Activated T-cell treated with anti-CD3 and anti-CD28 coated beads, Interleukin-2, amount 50 U/mL, for 1 hour (primary cell): ENCODE data around the gene DIAPH1.

ENCODE experiments used
- DNase-seq: peaks from one replicate; pipeline ENCODE4 v3.0.0-alpha.2; 2020

The DIAPH1 gene

DNA sequence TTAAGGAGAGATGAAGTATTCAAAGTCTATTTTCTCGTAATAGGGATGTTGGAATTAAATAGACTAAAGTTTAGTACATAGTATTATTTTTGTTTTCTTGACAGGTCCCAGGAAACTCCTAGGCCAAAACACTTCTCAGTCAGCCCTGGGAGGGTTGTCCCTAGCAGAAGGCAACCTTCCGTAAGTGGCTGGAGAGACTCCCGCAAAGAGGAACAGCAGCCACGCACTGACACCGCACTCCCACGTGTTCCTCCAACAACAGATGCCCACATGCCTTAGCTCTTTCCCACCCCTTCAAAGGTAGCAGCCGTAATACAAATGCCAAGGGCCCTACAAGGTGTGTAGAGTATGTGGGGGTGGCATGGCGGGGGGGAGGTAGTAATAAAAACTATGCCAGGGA is 101.5 kb downstream of the DIAPH1 start:
- no peak for DNase-seq

DNA sequence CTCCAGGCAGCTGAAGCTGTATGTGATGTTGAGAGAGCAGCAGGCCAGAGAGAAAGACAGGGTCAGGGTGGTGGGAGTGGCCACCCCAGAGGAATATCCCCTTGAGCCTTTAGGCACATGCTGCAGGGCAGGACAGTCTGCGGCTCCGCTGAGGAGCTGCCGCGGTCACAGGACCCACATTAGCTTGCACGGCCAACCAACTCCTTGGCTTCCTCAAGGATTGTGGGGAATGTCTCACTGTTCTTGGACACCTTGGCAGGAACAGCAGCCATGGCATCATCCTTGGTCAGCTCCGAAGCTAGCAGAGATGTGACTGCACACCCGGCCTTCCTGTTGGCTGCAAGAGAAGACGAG is 102.2 kb downstream of the DIAPH1 start:
- DNase-seq: no peak

DNA sequence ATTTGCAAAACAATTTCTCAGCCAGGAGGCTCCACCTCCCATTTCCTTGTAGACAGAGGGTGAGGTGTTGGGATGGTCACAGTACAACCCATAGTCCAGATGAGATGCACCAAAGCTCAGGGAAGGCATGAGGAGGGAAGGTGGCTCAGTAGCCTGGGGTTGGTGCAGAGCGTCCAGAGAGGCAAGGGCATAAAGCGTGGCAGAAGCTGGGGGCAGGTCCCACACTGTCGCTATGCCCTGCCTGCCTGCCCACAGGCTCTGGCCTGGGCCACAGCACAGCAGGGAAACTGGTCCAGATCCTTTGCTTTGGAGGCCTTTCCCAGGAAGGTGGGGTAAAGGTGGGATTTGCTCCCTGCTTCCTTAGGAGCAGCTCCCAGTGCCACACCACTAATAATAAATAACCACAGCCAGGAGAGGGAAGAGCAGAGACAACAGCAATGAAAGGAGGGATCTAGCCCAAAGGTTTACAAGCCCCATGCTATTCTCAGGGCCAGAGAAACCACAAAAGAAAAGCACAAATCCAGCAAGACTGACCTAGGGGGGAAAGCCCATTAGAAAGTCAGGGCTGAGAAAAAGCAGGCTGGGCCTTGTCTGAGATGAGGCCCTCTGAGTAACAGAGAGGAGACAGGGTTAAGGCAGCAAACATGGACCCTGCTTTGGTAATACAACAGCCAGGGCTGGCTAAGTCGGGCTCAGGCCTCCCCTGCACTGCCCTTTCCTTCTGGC is 102.7 kb downstream of the DIAPH1 start:
- DNase-seq: no peak

- no peak for DNase-seq
These were observed 103.7 kb downstream of the DIAPH1 start for GRCh38 chr5:141515141-141515540.

GRCh38 chr5:141514330-141515133 is 104.3 kb downstream of the DIAPH1 start:
- no peak for DNase-seq

- DNase-seq: peak; percentile 56
These were observed 105.0 kb downstream of the DIAPH1 start for GRCh38 chr5:141513627-141514329.

GRCh38 chr5:141512911-141513626 is 105.7 kb downstream of the DIAPH1 start:
- DNase-seq: peak; percentile 45

DNA sequence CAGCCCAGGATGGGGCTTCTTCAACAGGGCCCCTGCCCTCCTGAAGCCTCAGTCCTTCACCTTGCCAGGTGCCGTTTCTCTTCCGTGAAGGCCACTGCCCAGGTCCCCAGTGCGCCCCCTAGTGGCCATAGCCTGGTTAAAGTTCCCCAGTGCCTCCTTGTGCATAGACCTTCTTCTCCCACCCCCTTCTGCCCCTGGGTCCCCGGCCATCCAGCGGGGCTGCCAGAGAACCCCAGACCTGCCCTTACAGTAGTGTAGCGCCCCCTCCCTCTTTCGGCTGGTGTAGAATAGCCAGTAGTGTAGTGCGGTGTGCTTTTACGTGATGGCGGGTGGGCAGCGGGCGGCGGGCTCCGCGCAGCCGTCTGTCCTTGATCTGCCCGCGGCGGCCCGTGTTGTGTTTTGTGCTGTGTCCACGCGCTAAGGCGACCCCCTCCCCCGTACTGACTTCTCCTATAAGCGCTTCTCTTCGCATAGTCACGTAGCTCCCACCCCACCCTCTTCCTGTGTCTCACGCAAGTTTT is 106.3 kb downstream of the DIAPH1 start:
- DNase-seq: peak; percentile 85

GRCh38 chr5:141511771-141512325 is 107.0 kb downstream of the DIAPH1 start:
- DNase-seq: no peak

DNA sequence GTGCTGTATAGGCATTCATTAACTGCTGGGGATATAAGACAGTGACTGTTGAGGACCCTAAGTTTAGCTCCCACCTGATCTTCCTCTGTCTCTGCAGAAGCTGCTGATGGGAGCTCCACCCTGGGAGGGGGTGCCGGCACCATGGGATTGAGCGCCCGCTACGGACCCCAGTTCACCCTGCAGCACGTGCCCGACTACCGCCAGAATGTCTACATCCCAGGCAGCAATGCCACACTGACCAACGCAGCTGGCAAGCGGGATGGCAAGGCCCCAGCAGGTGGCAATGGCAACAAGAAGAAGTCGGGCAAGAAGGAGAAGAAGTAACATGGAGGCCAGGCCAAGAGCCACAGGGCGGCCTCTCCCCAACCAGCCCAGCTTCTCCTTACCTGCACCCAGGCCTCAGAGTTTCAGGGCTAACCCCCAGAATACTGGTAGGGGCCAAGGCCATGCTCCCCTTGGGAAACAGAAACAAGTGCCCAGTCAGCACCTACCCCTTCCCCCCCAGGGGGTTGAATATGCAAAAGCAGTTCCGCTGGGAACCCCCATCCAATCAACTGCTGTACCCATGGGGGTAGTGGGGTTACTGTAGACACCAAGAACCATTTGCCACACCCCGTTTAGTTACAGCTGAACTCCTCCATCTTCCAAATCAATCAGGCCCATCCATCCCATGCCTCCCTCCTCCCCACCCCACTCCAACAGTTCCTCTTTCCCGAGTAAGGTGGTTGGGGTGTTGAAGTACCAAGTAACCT is 107.8 kb downstream of the DIAPH1 start:
- no peak for DNase-seq

- no peak for DNase-seq
These were observed 108.6 kb downstream of the DIAPH1 start for GRCh38 chr5:141510160-141510559.

GRCh38 chr5:141508798-141509611 is 109.8 kb downstream of the DIAPH1 start:
- DNase-seq: no peak

GRCh38 chr5:141508440-141508797 is 110.4 kb downstream of the DIAPH1 start:
- no peak for DNase-seq

- DNase-seq: no peak
These were observed 111.3 kb downstream of the DIAPH1 start for GRCh38 chr5:141507387-141508091.

DNA sequence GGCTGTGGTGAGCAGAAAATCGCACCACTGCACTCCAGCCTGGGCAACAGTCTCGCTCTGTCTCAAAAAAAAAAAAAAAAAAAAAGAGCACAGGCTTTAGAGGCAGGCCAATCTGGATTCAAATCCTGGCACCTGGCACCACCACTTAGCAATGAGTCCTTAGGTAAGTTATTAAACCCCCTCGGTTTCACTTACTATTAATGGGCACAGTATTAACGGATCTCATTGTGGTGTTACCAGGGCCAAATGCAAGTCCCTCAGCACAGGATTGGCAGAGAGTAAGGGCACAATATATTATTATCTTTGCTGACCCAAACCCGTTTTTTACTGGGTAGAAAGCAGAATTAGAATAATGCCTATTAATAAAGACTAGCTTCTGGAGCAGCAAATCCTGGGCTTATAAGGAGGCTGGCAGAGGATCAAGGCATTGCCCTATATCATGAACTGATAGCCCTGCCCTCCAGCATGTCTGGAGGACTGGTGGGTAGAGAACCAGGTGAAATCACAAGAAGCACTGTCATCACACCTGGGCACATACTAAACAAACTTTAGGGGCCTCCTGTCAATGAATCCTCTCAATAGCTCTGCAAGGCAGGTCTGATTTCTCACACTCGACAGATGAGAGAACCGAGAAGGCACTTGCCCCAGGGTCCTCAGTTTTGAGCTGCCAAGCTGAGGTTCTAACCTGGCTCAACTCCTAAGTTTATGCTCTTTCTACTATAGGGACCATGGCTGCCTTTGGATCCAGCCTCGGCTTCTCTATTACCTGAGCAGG is 112.2 kb downstream of the DIAPH1 start:
- no peak for DNase-seq

DNA sequence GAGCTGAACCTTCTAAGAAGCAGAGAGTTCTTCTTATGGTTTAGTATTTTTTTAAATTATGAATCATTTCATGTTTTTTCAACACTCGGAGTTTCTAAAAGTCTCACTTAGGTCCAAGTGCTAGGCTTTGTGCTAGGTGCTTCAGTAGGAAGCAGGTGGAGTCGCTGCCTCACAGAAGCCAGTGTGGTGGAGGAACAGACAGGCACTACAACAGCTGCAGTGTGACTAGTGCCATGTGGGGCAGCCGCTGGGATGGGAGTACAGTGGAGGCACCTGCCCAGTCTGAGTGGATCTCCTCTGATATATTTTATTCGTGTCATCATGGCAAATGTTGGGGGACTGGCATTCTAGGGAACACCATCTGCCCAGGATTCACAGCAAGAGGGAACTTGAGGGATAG is 114.6 kb downstream of the DIAPH1 start:
- DNase-seq: no peak

DNA sequence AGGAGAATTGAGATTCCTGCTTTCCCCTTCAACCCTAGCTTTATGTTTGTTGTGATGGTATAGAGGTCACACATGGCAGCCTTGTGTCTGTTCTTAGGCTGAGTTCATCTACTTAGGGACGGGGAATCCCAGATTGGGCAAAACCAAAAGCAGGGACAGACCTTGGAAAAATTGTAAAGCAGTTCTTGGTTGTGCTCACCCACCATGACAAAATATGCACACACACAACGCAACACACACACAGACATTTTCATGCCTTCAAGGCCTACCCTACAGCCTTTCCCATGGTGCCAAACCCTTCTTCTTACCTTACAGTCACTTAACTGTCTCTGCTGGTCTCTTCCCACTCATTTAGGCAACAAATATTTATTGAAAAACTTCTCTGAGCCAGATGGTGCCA is 115.1 kb downstream of the DIAPH1 start:
- DNase-seq: no peak

DNA sequence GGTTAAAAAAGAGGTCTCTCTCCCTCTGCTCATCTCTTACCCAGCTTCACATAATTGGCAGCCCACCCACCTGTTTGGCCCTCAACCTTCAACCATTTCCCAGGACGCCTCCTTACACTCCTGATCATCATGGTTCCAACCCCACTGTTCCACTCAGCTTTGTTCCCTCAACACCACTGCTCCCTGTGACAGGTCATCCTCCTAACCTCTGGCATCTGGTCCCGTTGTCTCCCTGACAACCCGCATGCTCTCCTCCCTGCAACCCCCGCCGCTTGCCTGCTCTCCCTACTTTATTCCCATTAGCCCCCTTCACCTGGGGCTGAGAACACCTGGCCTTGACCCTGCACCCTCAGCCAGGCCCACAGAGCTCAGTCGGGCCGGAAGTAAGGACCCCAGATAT is 117.0 kb downstream of the DIAPH1 start:
- DNase-seq: no peak

DNA sequence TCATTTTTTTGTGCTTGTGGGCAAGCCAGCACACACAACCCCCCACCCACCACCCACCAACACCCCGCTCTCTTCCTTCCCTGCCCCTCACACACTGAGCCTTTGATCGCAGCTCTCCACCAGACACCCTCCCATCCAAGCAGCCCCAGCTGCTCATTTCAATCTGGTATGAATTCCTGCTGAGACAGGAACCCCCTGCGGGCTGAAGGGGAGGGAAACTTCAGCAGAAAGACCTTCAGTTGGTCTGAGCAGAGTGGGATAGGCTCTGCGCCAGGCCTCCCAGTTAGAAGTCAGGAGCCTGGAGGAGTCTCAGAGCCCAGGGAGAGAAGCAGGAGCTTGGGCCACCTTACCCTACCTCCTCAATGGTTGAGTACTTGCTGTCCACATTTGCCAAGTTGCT is 122.8 kb downstream of the DIAPH1 start:
- DNase-seq: no peak

DNA sequence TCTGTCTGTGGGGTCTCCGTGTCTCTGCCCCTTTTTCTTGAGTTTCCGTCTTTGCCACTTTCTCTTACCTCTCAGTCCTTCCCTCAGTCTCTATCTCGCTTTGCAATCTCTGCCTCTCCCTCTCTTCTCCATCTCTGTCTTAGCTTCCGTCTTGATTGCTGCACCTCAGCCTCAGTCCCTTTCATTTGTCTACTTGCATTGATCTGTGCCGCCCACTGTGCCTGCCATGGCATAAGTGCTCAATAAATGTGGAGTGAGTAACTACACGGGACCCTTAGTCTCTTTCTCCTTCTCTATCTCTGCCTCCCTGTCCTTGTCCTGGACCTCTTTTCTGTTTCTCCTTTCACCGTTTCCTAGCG is 123.4 kb downstream of the DIAPH1 start:
- DNase-seq: no peak
